K562 (cell line): Measurements from ENCODE around the gene GSX2. TPM values are rescaled to one million over a fixed set of nuclear protein-coding genes. Genes with fewer than 3 reads are reported as not detected.

ENCODE experiments used
- CXXC5 ChIP-seq: fragments of 250-450 bp; sonication (Bioruptor Pico); IDR thresholded peaks from 2 replicates; pipeline ENCODE4 v1.8.0; 2022; ENCODE audit warnings: inconsistent platforms, mild to moderate bottlenecking, moderate library complexity
- JUND ChIP-seq, 2 experiments: IDR thresholded peaks; 2 replicates in 1 of 2; 3 replicates in 1 of 2; pipeline ENCODE4 v1.6.1; 2011; ENCODE audit warnings: borderline replicate concordance in 2 of 2, low read depth in 2 of 2, low read length in 2 of 2, improper control_type of control experiment in 1 of 2, missing biosample characterization in 1 of 2, missing genetic modification characterization in 1 of 2, missing genetic modification reagents in 1 of 2
- KAT8 ChIP-seq: fragments of 450-650 bp; IDR thresholded peaks from 2 replicates; pipeline ENCODE4 v1.6.1; 2016; ENCODE audit warnings: low read depth, mild to moderate bottlenecking
- PCBP2 ChIP-seq: fragments of 200-400 bp; formaldehyde crosslinking; IDR thresholded peaks from 2 replicates; pipeline ENCODE4 v1.6.1; 2018; ENCODE audit warnings: low read length, low read depth, mild to moderate bottlenecking, moderate library complexity; ENCODE audit not compliant: poor library complexity, severe bottlenecking
- RHOXF2B ChIP-seq: fragments of 250-450 bp; sonication (Bioruptor Pico); conservative IDR thresholded peaks from 2 replicates; pipeline ENCODE4 v1.5.1; 2021
- SMARCA5 ChIP-seq: fragments of 450-650 bp; IDR thresholded peaks from 2 replicates; pipeline ENCODE4 v1.6.1; 2016
- SMC3 ChIP-seq: conservative IDR thresholded peaks from 2 replicates; pipeline ENCODE4 v1.6.1; 2011; ENCODE audit warnings: low read depth, low read length, improper control_type of control experiment; ENCODE audit not compliant: insufficient read depth
- SRSF7 ChIP-seq: fragments of 200-400 bp; formaldehyde crosslinking; optimal IDR thresholded peaks from 2 replicates; pipeline ENCODE3; 2017; ENCODE audit warnings: mild to moderate bottlenecking, low read depth, low read length
- STAT6 ChIP-seq: sonication (generic); formaldehyde crosslinking; IDR thresholded peaks from 2 replicates; pipeline ENCODE4 v1.8.1; 2023; ENCODE audit warnings: mild to moderate bottlenecking, missing genetic modification reagents
- ZNF121 ChIP-seq: sonication (generic); formaldehyde crosslinking; conservative IDR thresholded peaks from 2 replicates; pipeline ENCODE4 v1.8.0; 2022; ENCODE audit warnings: missing genetic modification reagents
- ZNF197 ChIP-seq: fragments of 200-800 bp; sonication (Bioruptor generic); IDR thresholded peaks from 2 replicates; pipeline ENCODE4 v1.6.1; 2016; ENCODE audit warnings: low read depth, missing genetic modification characterization, missing compliant biosample characterization
- ZNF407 ChIP-seq: fragments of 450-650 bp; IDR thresholded peaks from 2 replicates; pipeline ENCODE4 v1.6.1; 2016; ENCODE audit warnings: low read depth
- polyA plus RNA-seq, 8 experiments: library from polyadenylated mRNA; depleted of rRNA in 4 of 8; stranded (reverse) in 5 of 8; unstranded in 3 of 8; fragments of >200 nt; fragmentation: Nextera tagmentation in 2 of 8; fragmentation: Illumina TruSeq in 1 of 8; extraction: Ambion mirVana in 2 of 8; extraction: Trizol in 1 of 8; gene quantifications; 2 replicates each; pipeline versions ENCODE4 v1.2.1 to v1.2.3, GENCODE V29; 2011 to 2014; ENCODE audit warnings: inconsistent platforms in 1 of 8, missing spikeins in 1 of 8
- total RNA-seq, 7 experiments: library from RNA; depleted of rRNA in 6 of 7; stranded (reverse); fragments of >200 nt in 6 of 7; fragmentation: Illumina TruSeq in 2 of 7; extraction: Trizol in 2 of 7; gene quantifications; 2 replicates each; pipeline versions ENCODE4 v1.2.1 to v1.2.3, GENCODE V29; 2011 to 2021; ENCODE audit warnings: low replicate concordance in 1 of 7
- TF ChIP-seq, protein P1 (sequence below): fragments of 450-650 bp; formaldehyde crosslinking; IDR thresholded peaks from 2 replicates; pipeline ENCODE4 v1.4.0; 2022; ENCODE audit warnings: mild to moderate bottlenecking, moderate library complexity

GSX2 gene
- total and polyA plus RNA-seq, 9 of the 15 experiments (the other 6 are each of a cell fraction or from before 2014, with no cell fraction given), result not detected

DNA sequence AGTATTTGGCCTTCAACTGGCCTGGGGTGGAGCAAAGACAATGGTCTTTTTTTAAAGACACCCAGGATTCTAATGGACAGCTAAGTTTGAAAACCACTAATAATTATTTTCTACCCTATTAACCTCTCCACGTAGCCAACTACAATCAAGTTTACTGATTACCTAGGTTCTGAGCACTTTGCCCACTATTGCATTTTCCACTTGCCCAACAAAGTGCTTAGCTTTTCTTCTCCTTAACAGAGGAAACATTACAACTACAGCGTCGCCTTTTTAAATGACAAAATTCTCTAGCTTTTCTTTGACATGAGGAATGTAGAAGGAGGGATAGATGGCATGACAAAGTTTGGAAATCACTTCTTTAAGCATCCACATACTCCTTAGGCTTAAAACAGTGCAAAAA lies 37.6 kb upstream of the GSX2 start (continued):
- TF ChIP-seq ZNF407 (no peak), RHOXF2B (no peak), JUND (IDR thresholded peaks at IDR 0.05; ENCODE audit: borderline replicate concordance, low read depth, low read length) (no peak), JUND (tag; IDR thresholded peaks at IDR 0.05; ENCODE audit: borderline replicate concordance, low read depth, low read length) (no peak), SMC3 (no peak), ZNF121 (CRISPR knock-in tag) (no peak), CXXC5 (CRISPR knock-in tag) (no peak), KAT8 (no peak), PCBP2 (no peak), SRSF7 (no peak), STAT6 (CRISPR knock-in tag) (no peak), SMARCA5 (no peak), ZNF197 (CRISPR knock-in tag) (no peak)
- TF ChIP-seq, protein P1, sequence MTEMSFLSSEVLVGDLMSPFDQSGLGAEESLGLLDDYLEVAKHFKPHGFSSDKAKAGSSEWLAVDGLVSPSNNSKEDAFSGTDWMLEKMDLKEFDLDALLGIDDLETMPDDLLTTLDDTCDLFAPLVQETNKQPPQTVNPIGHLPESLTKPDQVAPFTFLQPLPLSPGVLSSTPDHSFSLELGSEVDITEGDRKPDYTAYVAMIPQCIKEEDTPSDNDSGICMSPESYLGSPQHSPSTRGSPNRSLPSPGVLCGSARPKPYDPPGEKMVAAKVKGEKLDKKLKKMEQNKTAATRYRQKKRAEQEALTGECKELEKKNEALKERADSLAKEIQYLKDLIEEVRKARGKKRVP (CRISPR knock-in tag), result no peak
